Endothelial cell of umbilical vein (primary cell): ENCODE results near the gene ANO1. TPM values are rescaled to one million over a fixed set of nuclear protein-coding genes. Genes with fewer than 3 reads are reported as not detected.

Experiments used
- BruUV-seq: library from RNA; stranded (reverse); fragments of 400-500 nt; replicated peaks from 2 replicates; lab custom pipeline; 2021; lab: Mats Ljungman, UMichigan
- CTCF ChIA-PET: fragments of 300-600, 350-600 bp; sonication (Branson Sonifier 250); formaldehyde crosslinking; loops from one replicate; lab custom pipeline; 2021; ENCODE audit warnings: antibody characterized with exemption, inconsistent platforms; lab: Charles Lee
- POLR2A ChIA-PET: fragments of 300-600, 350-600 bp; sonication (Branson Sonifier 250); formaldehyde crosslinking; loops from one replicate; lab custom pipeline; 2021; ENCODE audit warnings: antibody characterized with exemption, inconsistent platforms; lab: Charles Lee
- DNase-seq: peaks from one replicate; pipeline ENCODE4 v3.0.0-alpha.2; 2011; ENCODE audit warnings: low read depth, low spot score
- FAIRE-seq: peaks from 2 replicates; lab custom pipeline; 2011; peaks lifted over from hg19 to GRCh38; lab: Jason Lieb, UNC
- H2AFZ ChIP-seq: 2 replicates; pipeline ENCODE4 v1.6.0; 2012; ENCODE audit warnings: low read depth, low read length, control low read depth, inconsistent platforms
- H3K27ac ChIP-seq: 2 replicates; pipeline ENCODE4 v1.5.1; 2011; ENCODE audit warnings: low read depth, mild to moderate bottlenecking, control low read depth, low read length, moderate library complexity; ENCODE audit not compliant: insufficient read depth
- H3K27me3 ChIP-seq, 2 experiments: 2 replicates each; pipeline versions ENCODE4 v1.6.0 to v1.6.1; 2011; ENCODE audit warnings: low read length in 2 of 2, mixed read lengths in 1 of 2; ENCODE audit not compliant: control insufficient read depth in 2 of 2, insufficient read depth in 2 of 2
- H3K36me3 ChIP-seq, 2 experiments: 2 replicates in 1 of 2; 3 replicates in 1 of 2; pipeline ENCODE4 v1.5.1; 2011; ENCODE audit warnings: low read length in 2 of 2, mild to moderate bottlenecking in 1 of 2, moderate library complexity in 1 of 2; ENCODE audit not compliant: control insufficient read depth in 2 of 2, insufficient read depth in 2 of 2; ENCODE audit errors: extremely low read depth in 1 of 2
- H3K4me1 ChIP-seq: 3 replicates; pipeline ENCODE4 v1.5.1; 2011; ENCODE audit warnings: mild to moderate bottlenecking, low read length; ENCODE audit not compliant: control insufficient read depth, insufficient read depth; ENCODE audit errors: extremely low read depth
- H3K4me2 ChIP-seq: 2 replicates; pipeline ENCODE4 v1.6.1; 2011; ENCODE audit warnings: low read length, control low read depth, mixed read lengths; ENCODE audit not compliant: insufficient read depth
- H3K4me3 ChIP-seq, 3 experiments: fragments of 200-600 bp in 1 of 3; sonication (generic), shearing (Covaris generic) in 1 of 3; replicated peaks in 1 of 3; 2 replicates each; pipeline ENCODE4 v1.5.1; 2011 to 2016; ENCODE audit warnings: control low read depth in 3 of 3, low read length in 3 of 3, mild to moderate bottlenecking in 2 of 3, inconsistent platforms in 1 of 3, low read depth in 1 of 3, moderate library complexity in 1 of 3; ENCODE audit not compliant: insufficient read depth in 1 of 3
- H3K79me2 ChIP-seq: 2 replicates; pipeline ENCODE4 v1.6.0; 2012; ENCODE audit warnings: low read length, inconsistent platforms; ENCODE audit not compliant: control insufficient read depth, insufficient read depth
- H3K9ac ChIP-seq: replicated peaks from 2 replicates; pipeline ENCODE3; 2011; ENCODE audit warnings: low read length, control low read depth; ENCODE audit not compliant: insufficient read depth; ENCODE audit errors: extremely low read depth
- H3K9me1 ChIP-seq: replicated peaks from 3 replicates; pipeline ENCODE4 v1.6.0; 2011; ENCODE audit warnings: mild to moderate bottlenecking, low read length; ENCODE audit not compliant: control insufficient read depth, insufficient read depth; ENCODE audit errors: extremely low read depth
- H3K9me3 ChIP-seq: replicated peaks from 2 replicates; pipeline ENCODE4 v1.5.1; 2012; ENCODE audit warnings: low read length, inconsistent platforms; ENCODE audit not compliant: control insufficient read depth, insufficient read depth
- H4K20me1 ChIP-seq: replicated peaks from 2 replicates; pipeline ENCODE3; 2011; ENCODE audit warnings: mild to moderate bottlenecking, low read length; ENCODE audit not compliant: control insufficient read depth, insufficient read depth; ENCODE audit errors: extremely low read depth
- EZH2 ChIP-seq: IDR thresholded peaks from 2 replicates; pipeline ENCODE4 v1.6.1; 2012; ENCODE audit warnings: borderline replicate concordance, low read depth, mild to moderate bottlenecking, moderate library complexity, low read length, inconsistent platforms; ENCODE audit not compliant: severe bottlenecking
- FOS ChIP-seq: IDR thresholded peaks from 2 replicates; pipeline ENCODE4 v1.6.1; 2011; ENCODE audit warnings: mild to moderate bottlenecking, low read length, moderate library complexity, borderline replicate concordance; ENCODE audit not compliant: insufficient read depth
- GATA2 ChIP-seq: IDR thresholded peaks from 2 replicates; pipeline ENCODE4 v1.7.0; 2011; ENCODE audit warnings: low read depth, mild to moderate bottlenecking, moderate library complexity, mixed read lengths, low read length; ENCODE audit not compliant: insufficient read length, insufficient read depth
- JUN ChIP-seq: IDR thresholded peaks from 2 replicates; pipeline ENCODE4 v1.6.1; 2011; ENCODE audit warnings: borderline replicate concordance, low read depth; ENCODE audit not compliant: insufficient read length, insufficient read depth
- MYC ChIP-seq: IDR thresholded peaks from one replicate; pipeline ENCODE4 v1.6.1; 2011; ENCODE audit warnings: mild to moderate bottlenecking, low read depth, low read length
- POLR2A ChIP-seq: IDR thresholded peaks from 2 replicates; pipeline ENCODE4 v1.6.1; 2012; ENCODE audit warnings: low read depth, mild to moderate bottlenecking, control low read depth, low read length
- POLR2AphosphoS5 ChIP-seq: IDR thresholded peaks from 2 replicates; pipeline ENCODE4 v1.6.1; 2012; ENCODE audit warnings: low read depth, mild to moderate bottlenecking, control low read depth, low read length, moderate library complexity; ENCODE audit not compliant: insufficient read depth
- dilution Hi-C: fragments of 300-500 bp; cut with MboI; formaldehyde crosslinking; loops from one replicate; pipeline ENCODE4 v1.15.0; 2019; ENCODE audit warnings: low sequenced_read_pairs; ENCODE audit not compliant: extremely low pct_ligation_motif_present
- intact Hi-C: fragments of 100-400 bp; cut with micrococcal nuclease; formaldehyde crosslinking; loops from one replicate; pipeline ENCODE4 v1.10.0; 2022
- polyA plus RNA-seq, 4 experiments: library from polyadenylated mRNA; depleted of rRNA in 3 of 4; stranded (reverse) in 3 of 4; unstranded in 1 of 4; fragments of >200 nt; gene quantifications; 2 replicates each; pipeline versions ENCODE4 v1.2.1 to v1.2.3, GENCODE V29; 2011 to 2012; ENCODE audit warnings: missing spikeins in 1 of 4
- total RNA-seq: library from RNA; stranded (reverse); gene quantifications from 2 replicates; pipeline ENCODE4 v1.2.3, GENCODE V29; 2021
- TF ChIP-seq, protein P1 (sequence below): IDR thresholded peaks from 2 replicates; pipeline ENCODE4 v1.6.1; 2011; ENCODE audit not compliant: insufficient read depth, insufficient read length
- TF ChIP-seq, protein P2 (sequence below), 2 donors: IDR thresholded peaks; 1 replicate in 1 of 2; 2 replicates in 1 of 2; pipeline ENCODE4 v1.5.1; 2011; ENCODE audit warnings: low read length in 2 of 2, mild to moderate bottlenecking in 2 of 2, moderate library complexity in 2 of 2, control low read depth in 1 of 2, inconsistent platforms in 1 of 2, low read depth in 1 of 2; ENCODE audit not compliant: insufficient read depth in 1 of 2; ENCODE audit errors: extremely low read depth in 1 of 2

Gene ANO1
- total and polyA plus RNA-seq, 2 donors (not counting 3 experiments of a cell fraction or from before 2014, with no cell fraction given), result 0.03 to 0.40 TPM

DNA sequence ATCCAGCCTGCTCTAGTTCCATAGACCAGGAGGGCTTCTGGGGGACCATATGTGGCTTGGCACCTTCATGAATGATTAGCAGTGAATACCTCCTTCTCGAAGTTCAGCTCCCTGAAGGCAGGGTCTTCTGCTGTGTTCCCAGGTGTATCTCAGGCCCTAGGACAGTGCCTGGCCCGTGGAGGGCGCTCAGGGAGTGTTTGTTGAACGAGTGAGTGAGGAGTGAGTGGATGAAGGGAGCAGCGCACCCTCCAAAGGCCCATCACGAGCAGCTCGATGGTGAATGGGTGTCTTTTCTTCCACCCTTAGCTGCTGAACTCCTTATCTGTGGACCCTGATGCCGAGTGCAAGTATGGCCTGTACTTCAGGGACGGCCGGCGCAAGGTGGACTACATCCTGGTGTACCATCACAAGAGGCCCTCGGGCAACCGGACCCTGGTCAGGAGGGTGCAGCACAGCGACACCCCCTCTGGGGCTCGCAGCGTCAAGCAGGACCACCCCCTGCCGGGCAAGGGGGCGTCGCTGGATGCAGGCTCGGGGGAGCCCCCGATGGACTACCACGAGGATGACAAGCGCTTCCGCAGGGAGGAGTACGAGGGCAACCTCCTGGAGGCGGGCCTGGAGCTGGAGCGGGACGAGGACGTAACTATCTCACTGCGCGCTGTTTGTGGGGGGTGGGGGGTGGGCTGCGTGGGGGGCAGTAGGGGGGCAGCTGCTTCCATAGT is 9.5 kb downstream of the ANO1 start:
- no peaks in the 10 kb centered on the region for H4K20me1 ChIP-seq
- H2AFZ ChIP-seq, result no peak overlapping the region
- CTCF ChIA-PET, result interaction anchor here (1.1 to 1.4 kb wide), 3 partner anchors 22 to 173 kb away, joined by 3 read pairs; no protein-coding TSS in a partner anchor
- dilution Hi-C loops (no loop called here), intact Hi-C loops (no loop called here)
- no peak overlapping the region for H3K27ac ChIP-seq
- H3K9me1 ChIP-seq, result no peaks in the 10 kb centered on the region
- H3K4me3 ChIP-seq, result no peak overlapping the region
- H3K4me1 ChIP-seq, result no peaks in the 10 kb centered on the region
- H3K4me2 ChIP-seq, result no peak overlapping the region
- TF ChIP-seq JUN (no peak), POLR2A (no peak), EZH2 (no peak), FOS (no peak), GATA2 (no peak), POLR2AphosphoS5 (no peak), MYC (no peak)
- TF ChIP-seq, protein P1, sequence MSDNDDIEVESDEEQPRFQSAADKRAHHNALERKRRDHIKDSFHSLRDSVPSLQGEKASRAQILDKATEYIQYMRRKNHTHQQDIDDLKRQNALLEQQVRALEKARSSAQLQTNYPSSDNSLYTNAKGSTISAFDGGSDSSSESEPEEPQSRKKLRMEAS, result no peak
- TF ChIP-seq, protein P2, sequence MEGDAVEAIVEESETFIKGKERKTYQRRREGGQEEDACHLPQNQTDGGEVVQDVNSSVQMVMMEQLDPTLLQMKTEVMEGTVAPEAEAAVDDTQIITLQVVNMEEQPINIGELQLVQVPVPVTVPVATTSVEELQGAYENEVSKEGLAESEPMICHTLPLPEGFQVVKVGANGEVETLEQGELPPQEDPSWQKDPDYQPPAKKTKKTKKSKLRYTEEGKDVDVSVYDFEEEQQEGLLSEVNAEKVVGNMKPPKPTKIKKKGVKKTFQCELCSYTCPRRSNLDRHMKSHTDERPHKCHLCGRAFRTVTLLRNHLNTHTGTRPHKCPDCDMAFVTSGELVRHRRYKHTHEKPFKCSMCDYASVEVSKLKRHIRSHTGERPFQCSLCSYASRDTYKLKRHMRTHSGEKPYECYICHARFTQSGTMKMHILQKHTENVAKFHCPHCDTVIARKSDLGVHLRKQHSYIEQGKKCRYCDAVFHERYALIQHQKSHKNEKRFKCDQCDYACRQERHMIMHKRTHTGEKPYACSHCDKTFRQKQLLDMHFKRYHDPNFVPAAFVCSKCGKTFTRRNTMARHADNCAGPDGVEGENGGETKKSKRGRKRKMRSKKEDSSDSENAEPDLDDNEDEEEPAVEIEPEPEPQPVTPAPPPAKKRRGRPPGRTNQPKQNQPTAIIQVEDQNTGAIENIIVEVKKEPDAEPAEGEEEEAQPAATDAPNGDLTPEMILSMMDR (IDR thresholded peaks at IDR 0.05; ENCODE audit: extremely low read depth in 1 of 2, insufficient read depth in 1 of 2, low read depth in 1 of 2, low read length in 2 of 2), result no peak
- POLR2A ChIA-PET, result no interaction called here
- H3K9me3 ChIP-seq, result no peaks in the 10 kb centered on the region
- H3K79me2 ChIP-seq, result no peaks in the 10 kb centered on the region
- BruUV-seq, result no TSS peak
- H3K36me3 ChIP-seq, result no peaks in the 10 kb centered on the region
- no peaks in the 10 kb centered on the region for H3K27me3 ChIP-seq
- no peak overlapping the region for H3K9ac ChIP-seq
- no peak for DNase-seq
- FAIRE-seq, result no peak
